HG03457 (cell line): ENCODE data around the gene TMCC1.
"Not testable (repeated sequence)": the region's sequence is repeated elsewhere in the genome, so short reads cannot be mapped to it uniquely, and the experiment has no call there.

ENCODE experiments used
- ATAC-seq: cut with Tn5 transposase; IDR thresholded peaks from one replicate; pipeline ENCODE4 v1.9.1; 2021; ENCODE audit warnings: moderate number of reproducible peaks; ENCODE audit not compliant: unreplicated experiment

Gene TMCC1

GRCh38 chr3:129613367-129613740, 280.2 kb downstream of the TMCC1 start:
- no peak for ATAC-seq

- ATAC-seq: no peak
Measured at GRCh38 chr3:129612534-129613366, 280.8 kb downstream of the TMCC1 start.

GRCh38 chr3:129611812-129612533, 281.5 kb downstream of the TMCC1 start:
- ATAC-seq: no peak

- ATAC-seq: no peak
Measured at GRCh38 chr3:129611446-129611800, 282.1 kb downstream of the TMCC1 start.

GRCh38 chr3:129610794-129611445, 282.6 kb downstream of the TMCC1 start:
- not testable (repeated sequence) for ATAC-seq

GRCh38 chr3:129610276-129610675, 283.2 kb downstream of the TMCC1 start:
- no peak for ATAC-seq

GRCh38 chr3:129609591-129610182, 283.8 kb downstream of the TMCC1 start:
- ATAC-seq: no peak

- ATAC-seq: no peak
Measured at GRCh38 chr3:129608936-129609590, 284.4 kb downstream of the TMCC1 start.

GRCh38 chr3:129608087-129608935, 285.2 kb downstream of the TMCC1 start:
- no peak for ATAC-seq

GRCh38 chr3:129607391-129608068, 286.0 kb downstream of the TMCC1 start:
- ATAC-seq: no peak

- ATAC-seq: no peak
Measured at GRCh38 chr3:129606636-129607390, 286.7 kb downstream of the TMCC1 start, which contains the start of gene PLXND1. PLXND1 (minus strand) TSS chr3:129606676; CDS start chr3:129606639, 37 bp downstream.

GRCh38 chr3:129605922-129606635, 287.4 kb downstream of the TMCC1 start:
- ATAC-seq: no peak

- ATAC-seq: no peak
Measured at GRCh38 chr3:129605203-129605921, 288.1 kb downstream of the TMCC1 start.

- ATAC-seq: no peak
Measured at GRCh38 chr3:129604767-129605166, 288.7 kb downstream of the TMCC1 start.

- no peak for ATAC-seq
Measured at GRCh38 chr3:129603991-129604749, 289.3 kb downstream of the TMCC1 start.

- ATAC-seq: no peak
Measured at GRCh38 chr3:129603561-129603942, 290.0 kb downstream of the TMCC1 start.
